PFSK-1 (cell line): ENCODE data around the gene LASP1.

Experiments used
- FOXP2 ChIP-seq: optimal IDR thresholded peaks from 2 replicates; pipeline ENCODE3; 2011; ENCODE audit warnings: borderline replicate concordance, control low read depth, inconsistent platforms; ENCODE audit not compliant: insufficient read depth; ENCODE audit errors: extremely low read length, extremely low read depth
- POLR2AphosphoS5 ChIP-seq: IDR thresholded peaks from 2 replicates; pipeline ENCODE4 v1.6.1; 2012; ENCODE audit warnings: low read depth, mild to moderate bottlenecking, control low read depth, low read length, moderate library complexity
- REST ChIP-seq, 2 experiments: IDR thresholded peaks; 2 replicates each; pipeline versions ENCODE4 v1.6.1 to v1.8.0; 2011 to 2012; ENCODE audit warnings: low read depth in 2 of 2, low read length in 2 of 2, control low read depth in 1 of 2, inconsistent platforms in 1 of 2, mild to moderate bottlenecking in 1 of 2, moderate library complexity in 1 of 2; ENCODE audit not compliant: insufficient read depth in 1 of 2
- SIN3A ChIP-seq: IDR thresholded peaks from 2 replicates; pipeline ENCODE4 v1.6.1; 2012; ENCODE audit warnings: mild to moderate bottlenecking, low read length, moderate library complexity, borderline replicate concordance; ENCODE audit not compliant: insufficient read depth
- TAF1 ChIP-seq: IDR thresholded peaks from 2 replicates; pipeline ENCODE4 v1.6.1; 2012; ENCODE audit warnings: low read length, control low read depth, borderline replicate concordance; ENCODE audit not compliant: insufficient read depth

The LASP1 gene

DNA sequence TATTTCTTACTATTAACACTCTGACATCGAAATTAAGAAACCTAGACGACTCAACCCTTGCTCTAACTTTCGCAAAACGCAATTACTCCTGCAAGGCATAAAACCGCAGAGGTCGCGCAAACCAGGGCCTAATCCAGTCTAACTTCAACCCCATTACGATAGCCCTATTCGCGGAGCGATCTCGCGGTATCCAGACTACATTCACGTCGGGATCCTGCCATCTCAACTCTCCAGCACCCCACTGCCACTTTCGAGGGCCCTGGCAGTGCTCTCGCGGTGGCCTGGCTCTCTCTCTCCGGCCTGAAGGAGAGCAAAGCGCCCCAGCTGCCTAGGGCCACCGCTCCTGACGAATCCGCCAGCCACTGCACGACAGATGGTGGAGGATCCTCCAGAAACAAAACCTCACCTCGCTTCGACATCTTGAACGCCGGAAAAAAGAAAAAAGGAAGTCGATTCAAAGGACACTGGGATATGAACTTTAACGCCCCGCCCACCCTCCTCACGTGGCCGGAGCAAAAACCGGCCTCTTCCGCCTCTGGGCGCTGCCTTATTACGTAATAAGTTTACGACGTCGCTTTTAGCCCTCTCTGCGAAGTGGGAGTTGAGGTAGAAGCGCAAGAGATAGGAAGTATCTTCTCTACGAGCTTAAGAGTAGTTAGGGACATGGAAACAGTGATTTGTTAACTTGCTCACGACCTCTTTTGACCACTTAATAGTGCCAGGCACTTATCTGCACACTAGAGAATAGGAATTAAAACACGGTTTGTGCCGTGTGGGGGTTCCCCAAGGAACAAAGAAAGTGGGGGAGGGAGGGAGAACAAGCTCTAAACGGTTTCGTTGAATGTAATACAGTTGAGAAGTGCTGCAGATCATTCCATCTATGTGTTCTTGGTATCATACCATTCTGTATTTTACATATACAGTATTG is 16.3 kb upstream of the LASP1 start, which contains the start of gene RPL23:
RPL23 (minus strand) TSS at position 430 of the 928 bp plus-strand sequence; CDS start at position 419, 11 bp downstream.
- TF ChIP-seq TAF1: peak; percentile 99
- no peak for TF ChIP-seq FOXP2
- peak in 1 of 2 experiments; percentile 74; a peak in 2 of 4 replicates for TF ChIP-seq REST (IDR thresholded peaks at IDR 0.05; ENCODE audit: insufficient read depth in 1 of 2, low read depth in 2 of 2, low read length in 2 of 2)
- TF ChIP-seq POLR2AphosphoS5: peak; percentile 97
- peak; percentile 83 for TF ChIP-seq SIN3A

DNA sequence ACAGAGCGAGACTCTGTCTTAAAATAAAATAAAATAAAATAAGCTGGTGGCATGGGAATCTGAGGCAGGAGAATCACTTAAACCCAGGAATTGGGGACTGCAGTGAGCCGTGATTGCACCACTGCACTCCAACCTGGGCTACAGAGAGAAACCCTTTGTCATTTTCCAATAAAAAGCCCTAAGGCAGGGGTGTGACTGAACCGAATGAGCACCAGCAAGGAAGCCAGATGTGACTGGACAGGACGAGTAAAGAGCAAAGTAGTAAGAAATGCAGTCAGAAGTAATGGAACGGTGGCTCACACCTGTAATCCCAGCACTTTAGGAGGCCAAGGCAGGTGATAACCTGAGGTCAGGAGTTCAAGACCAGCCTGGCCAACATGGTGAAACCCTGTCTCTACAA is 12.6 kb upstream of the LASP1 start:
- TF ChIP-seq FOXP2 (no peak), POLR2AphosphoS5 (no peak), REST (IDR thresholded peaks at IDR 0.05; ENCODE audit: insufficient read depth in 1 of 2, low read depth in 2 of 2, low read length in 2 of 2) (no peak)

GRCh38 chr17:38861399-38861843 is 8.4 kb upstream of the LASP1 start:
- TF ChIP-seq TAF1 (no peak), SIN3A (no peak), POLR2AphosphoS5 (no peak), REST (IDR thresholded peaks at IDR 0.05; ENCODE audit: insufficient read depth in 1 of 2, low read depth in 2 of 2, low read length in 2 of 2) (no peak), FOXP2 (no peak)

DNA sequence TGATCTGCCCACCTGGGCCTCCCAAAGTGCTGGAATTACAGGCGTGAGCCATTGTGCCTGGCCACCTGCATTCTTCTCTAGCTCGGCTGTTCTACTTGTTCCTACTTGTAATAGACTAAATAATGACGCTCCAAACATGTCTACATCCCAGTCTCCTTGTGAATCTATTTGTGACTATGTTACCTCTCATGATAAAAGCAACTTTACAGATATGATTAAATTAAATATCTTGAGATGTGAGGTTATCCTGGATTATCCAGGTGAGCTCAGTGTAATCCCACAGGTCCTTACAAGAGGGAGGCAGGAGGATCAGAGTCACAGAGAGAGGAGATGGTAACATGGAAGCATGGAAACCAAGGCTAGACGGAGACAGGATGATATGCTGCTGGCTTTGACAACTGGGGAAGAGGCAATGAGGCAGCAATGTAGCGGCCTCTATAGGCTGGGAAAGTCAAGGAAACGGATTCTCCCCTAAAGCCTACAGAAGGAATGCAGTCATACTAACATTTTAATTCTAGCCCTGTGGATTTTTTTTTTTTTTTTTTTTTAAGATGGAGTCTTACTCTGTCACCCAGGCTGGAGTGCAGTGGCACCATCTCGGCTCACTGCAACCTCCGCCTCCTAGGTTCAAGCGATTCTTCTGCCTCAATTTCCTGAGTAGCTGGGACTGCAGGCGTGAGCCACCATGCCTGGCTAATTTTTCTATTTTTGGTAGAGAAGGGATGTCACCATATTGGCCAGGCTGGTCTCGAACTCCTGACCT is 5.0 kb upstream of the LASP1 start:
- TF ChIP-seq SIN3A (no peak), TAF1 (no peak), POLR2AphosphoS5 (no peak), FOXP2 (no peak), REST (IDR thresholded peaks at IDR 0.05; ENCODE audit: insufficient read depth in 1 of 2, low read depth in 2 of 2, low read length in 2 of 2) (no peak)
